T-helper 2 cell treated with Interferon-gamma antibody and Interleukin-4, amounts not matched to agents 5 μg/mL and 100 μg/mL, for 36 hours (primary cell): ENCODE measurements around the gene KCNAB1.
"Not testable (repeated sequence)": the region's sequence is repeated elsewhere in the genome, so short reads cannot be mapped to it uniquely, and the experiment has no call there.

Experiments used
- DNase-seq: peaks from one replicate; pipeline ENCODE4 v3.0.0; 2021; ENCODE audit warnings: low spot score
- H3K27ac Mint-ChIP-seq: one replicate; pipeline ENCODE4 v1.8.0; 2021; ENCODE audit warnings: mild to moderate bottlenecking, mixed read lengths
- H3K27me3 Mint-ChIP-seq: one replicate; pipeline ENCODE4 v1.8.0; 2021; ENCODE audit warnings: low read depth, mixed read lengths
- H3K36me3 Mint-ChIP-seq: one replicate; pipeline ENCODE4 v1.8.0; 2021; ENCODE audit warnings: low read depth, mixed read lengths
- H3K4me1 Mint-ChIP-seq: one replicate; pipeline ENCODE4 v1.8.0; 2021; ENCODE audit warnings: low read depth, mixed read lengths
- H3K4me3 Mint-ChIP-seq: one replicate; pipeline ENCODE4 v1.8.0; 2022; ENCODE audit warnings: mild to moderate bottlenecking, moderate library complexity, mixed read lengths
- H3K9me3 Mint-ChIP-seq: one replicate; pipeline ENCODE4 v1.8.0; 2021; ENCODE audit warnings: mixed read lengths

The KCNAB1 gene

DNA sequence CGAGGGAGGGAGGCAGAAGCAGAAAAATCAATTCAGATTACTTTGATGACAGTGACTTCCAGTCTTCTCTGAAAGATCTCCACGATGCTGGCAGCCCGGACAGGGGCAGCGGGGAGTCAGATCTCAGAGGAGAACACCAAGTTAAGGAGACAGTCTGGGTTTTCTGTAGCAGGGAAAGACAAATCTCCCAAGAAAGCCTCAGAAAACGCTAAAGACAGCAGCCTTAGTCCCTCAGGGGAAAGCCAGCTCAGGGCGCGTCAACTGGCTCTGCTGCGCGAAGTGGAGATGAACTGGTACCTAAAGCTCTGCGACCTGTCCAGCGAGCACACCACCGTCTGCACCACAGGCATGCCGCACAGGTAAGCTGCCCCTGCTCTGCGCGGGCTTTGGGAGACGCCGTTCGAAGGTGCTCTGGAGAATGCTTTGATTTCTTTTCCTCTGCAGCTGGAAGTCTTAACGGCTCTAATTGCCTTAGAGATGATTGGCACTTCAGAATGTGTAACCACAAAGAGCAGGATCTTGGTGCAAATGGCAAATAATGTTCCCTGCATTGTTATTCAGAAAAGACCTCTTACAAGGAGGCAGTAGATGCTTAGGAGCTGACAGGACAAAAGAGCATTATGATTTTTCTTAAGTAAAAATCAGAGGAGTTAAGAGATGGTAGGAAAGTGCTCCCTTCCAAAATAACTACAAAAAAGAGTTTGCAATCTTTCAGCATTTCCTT is at the start of gene KCNAB1:
Gene KCNAB1, plus strand, starts transcription at position 51 of the 724 bp plus-strand sequence.
- DNase-seq: no peak
- Mint-ChIP-seq H3K27me3 (peaks cover 7% of the 10 kb centered on the region), H3K4me3 (no peak within 1 kb of the TSS), H3K36me3 (no peaks in the 10 kb centered on the region), H3K9me3 (no peaks in the 10 kb centered on the region), H3K27ac (no peak within 1 kb of the TSS), H3K4me1 (no peaks in the 10 kb centered on the region)

DNA sequence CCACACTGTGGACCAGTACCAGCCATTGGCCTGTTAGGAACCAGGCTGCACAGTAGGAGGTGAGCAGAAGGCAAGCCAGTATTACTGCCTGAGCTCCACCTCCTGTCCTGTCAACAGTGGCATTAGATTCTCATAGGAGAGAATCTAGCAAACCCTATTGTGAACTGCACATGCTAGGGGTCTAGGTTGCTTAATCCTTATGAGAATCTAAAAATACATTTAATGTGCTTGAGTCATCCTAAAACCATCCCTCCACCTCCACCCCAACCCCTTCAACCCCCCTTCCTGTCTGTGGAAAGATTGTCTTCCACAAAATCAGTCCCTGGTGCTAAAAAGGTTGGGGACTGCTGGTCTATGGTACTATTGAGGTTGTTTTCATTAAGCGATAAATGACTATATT is 49.3 kb upstream of the KCNAB1 start:
- Mint-ChIP-seq H3K36me3 (no peaks in the 10 kb centered on the region), H3K9me3 (no peaks in the 10 kb centered on the region), H3K27me3 (peaks cover 10% of the 10 kb centered on the region), H3K4me3 (no peak overlapping the region), H3K27ac (no peak overlapping the region), H3K4me1 (no peaks in the 10 kb centered on the region)
- DNase-seq: no peak

DNA sequence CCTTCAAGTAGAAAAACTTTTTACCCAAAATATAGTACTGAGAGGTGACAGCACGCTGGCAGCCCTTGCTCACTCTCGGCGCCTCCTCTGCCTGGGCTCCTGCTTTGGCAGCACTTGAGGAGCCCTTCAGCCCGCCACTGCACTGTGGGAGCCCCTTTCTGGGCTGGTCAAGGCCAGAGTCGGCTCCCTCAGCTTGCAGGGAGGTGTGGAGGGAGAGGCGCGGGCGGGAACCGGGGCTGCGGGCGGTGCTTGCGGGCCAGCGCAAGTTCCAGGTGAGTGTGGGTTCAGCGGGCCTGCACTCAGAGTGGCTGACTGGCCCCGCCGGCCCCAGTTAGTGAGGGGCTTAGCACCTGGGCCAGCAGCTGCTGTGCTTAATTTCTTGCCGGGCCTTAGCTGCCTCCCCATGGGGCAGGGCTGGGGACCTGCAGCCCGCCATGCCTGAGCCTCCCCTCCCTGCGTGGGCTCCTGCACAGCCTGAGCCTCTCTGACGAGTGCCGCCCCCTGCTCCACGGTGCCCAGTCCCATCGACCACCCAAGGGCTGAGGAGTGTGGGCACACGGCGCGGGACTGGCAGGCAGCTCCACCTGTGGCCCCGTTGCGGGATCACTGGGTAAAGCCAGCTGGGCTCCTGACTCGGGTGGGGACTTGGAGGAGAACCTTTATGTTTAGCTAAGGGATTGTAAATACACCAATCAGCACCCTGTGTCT is 47.3 kb upstream of the KCNAB1 start:
- DNase-seq, H3K9me3 Mint-ChIP-seq, H3K4me1 Mint-ChIP-seq, H3K4me3 Mint-ChIP-seq, H3K27me3 Mint-ChIP-seq, H3K27ac Mint-ChIP-seq, H3K36me3 Mint-ChIP-seq: not testable (repeated sequence)

DNA sequence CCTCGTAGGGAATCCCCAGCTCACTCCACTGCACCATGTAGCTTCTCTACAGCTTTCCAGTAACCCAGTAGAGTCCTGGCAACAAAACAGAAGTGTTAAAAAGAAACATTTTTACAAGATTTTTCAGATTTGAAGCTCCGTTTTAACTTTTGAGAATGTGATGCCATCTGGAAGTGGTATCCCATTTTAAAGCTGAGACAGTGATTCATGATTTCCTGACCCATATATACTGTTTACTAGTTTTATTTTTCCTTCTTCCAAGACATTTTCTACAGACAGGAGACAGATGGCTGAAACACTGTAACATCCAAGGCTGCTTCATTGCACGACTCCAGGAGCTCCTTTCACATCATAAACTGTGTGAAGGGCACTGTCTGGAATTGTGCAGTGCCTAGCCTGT is 30.3 kb upstream of the KCNAB1 start:
- no peaks in the 10 kb centered on the region for H3K4me1 Mint-ChIP-seq
- no peak overlapping the region for H3K4me3 Mint-ChIP-seq
- no peaks in the 10 kb centered on the region for H3K9me3 Mint-ChIP-seq
- DNase-seq: no peak
- peaks cover 12% of the 10 kb centered on the region for H3K27me3 Mint-ChIP-seq
- H3K27ac Mint-ChIP-seq: no peak overlapping the region
- H3K36me3 Mint-ChIP-seq: no peaks in the 10 kb centered on the region

DNA sequence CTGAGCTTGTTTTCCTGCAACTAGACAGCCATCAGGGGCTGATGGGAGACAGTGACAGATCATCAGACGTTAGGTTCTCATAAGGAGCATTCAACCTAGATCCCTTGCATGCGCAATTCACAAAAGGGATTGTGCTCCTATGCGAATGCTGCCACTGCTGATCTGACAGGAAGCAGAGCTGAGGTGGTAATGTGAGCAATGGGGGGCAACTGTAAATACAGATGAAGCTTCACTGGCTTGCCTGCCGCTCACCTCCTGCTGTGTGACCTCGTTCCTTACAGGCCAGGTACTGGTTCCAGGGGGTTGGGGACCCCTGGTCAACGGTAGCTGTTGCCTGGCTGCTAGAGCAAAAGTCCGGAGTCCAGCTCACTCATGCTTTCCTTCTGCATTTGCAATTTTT is 26.4 kb upstream of the KCNAB1 start:
- peaks cover 12% of the 10 kb centered on the region for H3K27me3 Mint-ChIP-seq
- H3K27ac Mint-ChIP-seq: no peak overlapping the region
- H3K4me1 Mint-ChIP-seq: no peaks in the 10 kb centered on the region
- no peaks in the 10 kb centered on the region for H3K9me3 Mint-ChIP-seq
- H3K36me3 Mint-ChIP-seq: no peaks in the 10 kb centered on the region
- no peak overlapping the region for H3K4me3 Mint-ChIP-seq
- no peak for DNase-seq

DNA sequence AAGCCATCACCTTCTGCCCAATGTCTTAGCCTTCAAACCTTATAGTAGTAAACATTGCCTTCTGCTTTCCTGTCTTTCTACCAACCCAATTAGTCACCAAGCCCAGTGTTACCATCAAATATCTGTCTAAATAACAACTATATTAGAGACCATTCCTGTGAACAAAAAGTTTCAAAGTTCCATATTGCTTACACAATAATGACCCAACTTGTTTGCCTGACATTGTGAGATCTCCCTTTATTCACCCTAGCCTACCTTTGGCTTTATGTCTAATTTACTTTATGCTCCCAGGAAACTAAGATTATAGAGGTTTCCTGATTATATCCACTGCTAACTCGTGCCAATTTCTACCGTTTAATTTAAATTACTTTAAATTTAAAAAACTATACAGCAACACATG is 26.0 kb upstream of the KCNAB1 start:
- no peaks in the 10 kb centered on the region for H3K36me3 Mint-ChIP-seq
- no peak for DNase-seq
- H3K4me1 Mint-ChIP-seq: no peaks in the 10 kb centered on the region
- H3K4me3 Mint-ChIP-seq: no peak overlapping the region
- H3K27ac Mint-ChIP-seq: no peak overlapping the region
- H3K27me3 Mint-ChIP-seq: peaks cover 12% of the 10 kb centered on the region
- H3K9me3 Mint-ChIP-seq: no peaks in the 10 kb centered on the region

DNA sequence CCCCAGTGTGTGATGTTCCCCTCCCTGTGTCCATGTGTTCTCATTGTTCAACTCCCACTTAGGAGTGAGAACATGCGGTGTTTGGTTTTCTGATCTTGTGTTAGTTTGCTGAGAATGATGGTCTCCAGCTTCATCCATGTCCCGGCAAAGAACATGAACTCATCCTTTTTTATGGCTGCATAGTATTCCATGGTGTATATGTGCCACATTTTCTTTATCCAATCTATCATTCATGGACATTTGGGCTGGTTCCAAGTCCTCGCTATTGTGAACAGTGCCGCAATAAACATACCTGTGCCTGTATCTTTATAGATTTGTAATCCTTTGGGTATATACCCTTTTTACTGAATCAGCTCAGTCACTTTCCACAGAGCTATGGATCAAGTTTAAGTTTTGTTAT is 24.7 kb upstream of the KCNAB1 start:
- DNase-seq, H3K9me3 Mint-ChIP-seq, H3K4me3 Mint-ChIP-seq, H3K27me3 Mint-ChIP-seq, H3K4me1 Mint-ChIP-seq, H3K36me3 Mint-ChIP-seq, H3K27ac Mint-ChIP-seq: not testable (repeated sequence)

DNA sequence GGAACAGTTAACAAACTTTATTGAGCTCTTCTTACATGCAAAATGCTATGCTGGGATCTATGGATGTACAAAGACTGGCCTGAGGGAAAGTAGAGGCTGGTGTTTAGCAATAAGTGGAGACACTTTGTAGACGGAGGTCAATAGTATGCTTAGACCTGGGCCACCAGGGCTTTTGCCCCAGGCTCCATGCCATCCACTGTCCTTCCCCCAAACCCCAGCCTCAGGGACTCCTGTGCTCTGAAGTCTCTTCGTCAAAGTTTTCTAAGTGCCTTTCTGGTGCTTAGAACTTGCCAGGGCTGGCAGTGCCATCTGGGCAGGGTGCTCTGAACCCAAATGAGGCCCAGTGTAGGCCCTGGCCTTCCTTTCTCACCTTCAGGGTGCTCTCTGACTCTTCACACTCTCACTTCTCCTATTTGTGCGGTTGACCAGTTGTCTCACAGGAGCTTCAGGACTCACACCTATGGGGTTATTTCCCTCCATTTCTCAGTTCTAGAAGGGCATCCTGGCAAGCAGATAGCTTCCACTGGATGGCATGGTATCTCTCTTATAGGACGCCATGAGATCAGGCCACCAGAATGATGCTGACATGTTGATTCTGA is 21.8 kb upstream of the KCNAB1 start:
- H3K4me1 Mint-ChIP-seq: no peaks in the 10 kb centered on the region
- no peak overlapping the region for H3K4me3 Mint-ChIP-seq
- no peak for DNase-seq
- no peak overlapping the region for H3K27ac Mint-ChIP-seq
- no peaks in the 10 kb centered on the region for H3K36me3 Mint-ChIP-seq
- H3K9me3 Mint-ChIP-seq: no peaks in the 10 kb centered on the region
- peaks cover 4% of the 10 kb centered on the region for H3K27me3 Mint-ChIP-seq

DNA sequence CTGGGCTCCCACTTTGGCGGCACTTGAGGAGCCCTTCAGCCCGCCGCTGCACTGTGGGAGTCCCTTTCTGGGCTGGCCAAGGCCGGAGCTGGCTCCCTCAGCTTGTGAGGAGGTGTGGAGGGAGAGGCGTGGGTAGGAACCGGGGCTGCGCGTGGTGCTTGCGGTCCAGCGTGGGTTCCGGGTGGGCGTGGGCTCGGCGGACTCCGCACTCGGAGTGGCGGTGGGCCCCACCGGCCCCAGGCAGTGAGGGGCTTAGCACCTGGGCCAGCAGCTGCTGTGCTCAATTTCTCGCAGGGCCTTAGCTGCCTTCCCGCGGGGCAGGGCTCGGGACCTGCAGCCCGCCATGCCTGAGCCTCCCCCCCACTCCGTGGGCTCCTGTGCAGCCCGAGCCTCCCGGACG is 21.0 kb upstream of the KCNAB1 start:
- not testable (repeated sequence) for H3K9me3 Mint-ChIP-seq, DNase-seq, H3K27me3 Mint-ChIP-seq, H3K4me1 Mint-ChIP-seq, H3K36me3 Mint-ChIP-seq, H3K4me3 Mint-ChIP-seq, H3K27ac Mint-ChIP-seq

DNA sequence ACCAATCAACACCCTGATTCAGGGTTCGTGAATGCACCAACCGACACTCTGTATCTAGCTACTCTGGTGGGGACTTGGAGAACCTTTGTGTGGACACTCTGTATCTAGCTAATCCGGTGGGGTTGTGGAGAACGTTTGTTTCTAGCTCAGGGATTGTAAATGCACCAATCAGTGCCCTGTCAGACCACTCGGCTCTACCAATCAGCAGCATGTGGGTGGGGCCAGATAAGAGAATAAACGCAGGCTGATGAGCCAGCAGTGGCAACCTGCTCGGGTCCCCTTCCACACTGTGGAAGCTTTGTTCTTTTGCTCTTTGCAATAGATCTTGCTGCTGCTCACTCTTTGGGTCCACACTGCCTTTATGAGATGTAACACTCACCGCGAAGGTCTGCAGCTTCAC is 20.4 kb upstream of the KCNAB1 start:
- not testable (repeated sequence) for H3K27ac Mint-ChIP-seq, H3K4me3 Mint-ChIP-seq, H3K36me3 Mint-ChIP-seq, H3K27me3 Mint-ChIP-seq, DNase-seq, H3K4me1 Mint-ChIP-seq, H3K9me3 Mint-ChIP-seq

DNA sequence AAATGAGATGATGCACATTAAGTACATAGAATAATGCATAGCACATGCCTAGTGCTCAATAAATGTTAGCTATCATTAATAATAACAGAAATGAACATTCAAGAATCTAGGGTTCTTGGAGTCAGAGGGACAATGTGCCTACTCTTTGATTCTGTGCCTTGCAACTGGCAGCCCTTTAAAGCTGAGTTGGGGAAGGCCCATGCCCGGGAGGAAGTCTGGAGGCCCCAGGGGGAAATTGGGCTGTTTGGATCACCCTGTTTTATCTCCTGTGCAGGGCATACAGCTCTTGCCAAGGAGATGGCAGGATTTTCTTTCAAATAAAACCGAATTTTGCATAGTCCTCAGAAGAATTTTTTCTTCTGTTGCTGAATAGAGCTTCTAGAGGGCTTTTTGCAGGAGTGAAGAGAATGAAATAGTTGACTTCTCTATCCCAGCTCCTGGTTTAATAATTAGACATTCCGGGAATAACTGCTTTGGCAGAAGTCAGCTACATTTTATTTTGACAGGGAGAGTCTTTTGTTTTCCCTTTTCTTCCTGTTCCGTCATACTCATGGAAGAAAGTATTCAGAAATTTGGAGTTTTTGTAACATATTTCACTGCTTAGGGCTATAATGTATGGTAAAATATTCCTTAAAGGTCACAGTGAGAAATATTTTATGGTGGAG is 18.0 kb upstream of the KCNAB1 start:
- H3K4me1 Mint-ChIP-seq: no peaks in the 10 kb centered on the region
- no peak overlapping the region for H3K27ac Mint-ChIP-seq
- no peaks in the 10 kb centered on the region for H3K9me3 Mint-ChIP-seq
- H3K4me3 Mint-ChIP-seq: no peak overlapping the region
- no peaks in the 10 kb centered on the region for H3K27me3 Mint-ChIP-seq
- no peak for DNase-seq
- no peaks in the 10 kb centered on the region for H3K36me3 Mint-ChIP-seq

DNA sequence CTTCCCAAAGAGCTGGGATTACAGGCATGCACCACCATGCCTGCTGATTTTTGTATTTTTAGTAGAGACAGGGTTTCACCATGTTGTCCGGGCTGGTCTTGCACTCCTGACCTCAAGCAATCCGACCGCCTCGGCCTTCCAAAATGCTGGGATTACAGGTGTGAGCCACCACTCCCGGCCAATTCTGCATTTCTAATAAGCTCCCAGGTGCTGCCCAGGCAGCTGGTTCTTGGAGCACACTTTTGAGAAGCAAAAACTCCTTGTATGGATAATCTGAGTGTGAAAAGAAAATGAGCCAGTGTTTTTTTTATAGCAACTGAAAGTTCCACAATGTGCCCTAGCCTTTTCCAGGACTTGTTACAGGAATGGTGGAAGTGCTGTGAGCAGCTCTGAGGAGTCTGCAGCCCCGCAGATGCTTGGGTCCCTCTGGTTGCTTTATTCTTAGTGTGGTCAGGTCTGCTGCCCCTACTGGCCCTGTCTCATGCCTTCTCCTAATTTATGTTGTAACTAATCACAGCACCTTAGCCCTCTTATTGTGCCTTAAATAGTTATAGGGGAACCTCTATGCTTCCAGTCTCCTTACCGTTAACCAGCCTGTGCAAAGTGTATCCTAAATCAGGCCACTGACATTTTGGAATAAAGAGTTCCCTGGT is 13.5 kb upstream of the KCNAB1 start:
- no peak for DNase-seq
- H3K27ac Mint-ChIP-seq: no peak overlapping the region

DNA sequence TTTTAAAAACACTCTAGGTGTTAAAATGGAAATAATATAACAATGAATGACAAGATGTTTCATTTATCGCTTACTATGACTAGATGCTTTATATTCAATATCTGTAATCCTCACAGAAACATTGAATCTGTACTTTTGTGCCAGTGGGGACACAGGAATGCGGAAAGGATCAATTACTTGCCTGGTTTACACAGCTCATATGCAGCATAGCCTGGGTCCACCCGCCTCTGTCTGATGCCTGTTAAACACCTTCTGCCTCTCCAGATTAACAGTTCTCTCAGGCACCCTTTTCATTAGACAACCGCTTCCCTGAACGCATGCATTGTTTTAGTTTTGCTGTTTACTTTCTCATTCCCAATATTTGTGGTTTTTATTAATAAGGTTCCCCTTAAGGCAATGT is 12.9 kb upstream of the KCNAB1 start:
- Mint-ChIP-seq H3K4me1 (no peaks in the 10 kb centered on the region), H3K27ac (no peak overlapping the region), H3K9me3 (no peaks in the 10 kb centered on the region), H3K4me3 (no peak overlapping the region), H3K36me3 (no peaks in the 10 kb centered on the region), H3K27me3 (no peaks in the 10 kb centered on the region)
- DNase-seq: no peak

More for the DNA sequence above, 13.5 kb upstream of the KCNAB1 start:
- no peaks in the 10 kb centered on the region for H3K36me3 Mint-ChIP-seq
- H3K4me3 Mint-ChIP-seq: no peak overlapping the region
- H3K27me3 Mint-ChIP-seq: no peaks in the 10 kb centered on the region
- H3K9me3 Mint-ChIP-seq: no peaks in the 10 kb centered on the region
- no peaks in the 10 kb centered on the region for H3K4me1 Mint-ChIP-seq

DNA sequence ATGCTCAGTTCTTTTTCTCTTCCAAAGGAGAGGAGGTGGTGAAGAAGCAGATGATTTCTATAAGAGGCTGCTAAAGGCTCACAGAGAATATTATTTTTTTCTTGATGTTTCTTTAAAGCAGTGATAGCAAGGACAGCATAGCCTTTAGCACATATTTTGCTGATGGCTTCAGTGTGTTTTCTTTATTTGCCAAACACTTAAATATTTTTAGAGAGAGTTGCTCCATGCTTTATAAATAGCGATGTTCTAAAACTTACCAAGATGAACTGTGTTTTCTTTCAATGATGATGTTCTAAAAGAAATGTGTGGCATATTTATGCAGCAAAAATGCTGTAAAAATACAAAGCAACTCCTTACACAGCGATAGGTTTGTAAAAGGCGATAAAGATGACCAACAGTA is 11.8 kb upstream of the KCNAB1 start:
- no peak overlapping the region for H3K27ac Mint-ChIP-seq
- no peak overlapping the region for H3K4me3 Mint-ChIP-seq
- DNase-seq: no peak
- H3K36me3 Mint-ChIP-seq: no peaks in the 10 kb centered on the region
- no peaks in the 10 kb centered on the region for H3K9me3 Mint-ChIP-seq
- no peaks in the 10 kb centered on the region for H3K4me1 Mint-ChIP-seq
- no peaks in the 10 kb centered on the region for H3K27me3 Mint-ChIP-seq
